ENCODE measurements around the gene CENPL.

- TF ChIP-seq POLR2A (IDR thresholded peaks at IDR 0.05) (no peak), CTCF (IDR thresholded peaks at IDR 0.05) (no peak)
Observed at GRCh38 chr1:173758110-173758509, 66.6 kb downstream of the CENPL start.

Measured in Peyer's patch (tissue), 4 donors.